Ishikawa (cell line): ENCODE results near the gene PCCA.

ENCODE experiments used
- CEBPB ChIP-seq: IDR thresholded peaks from 2 replicates; pipeline ENCODE4 v1.6.1; 2012
- CREB1 ChIP-seq: IDR thresholded peaks from 2 replicates; pipeline ENCODE4 v1.6.1; 2012; ENCODE audit warnings: low read depth
- EGR1 ChIP-seq: IDR thresholded peaks from 2 replicates; pipeline ENCODE4 v1.6.1; 2012
- EP300 ChIP-seq: IDR thresholded peaks from 2 replicates; pipeline ENCODE4 v1.6.1; 2012; ENCODE audit warnings: borderline replicate concordance
- FOXM1 ChIP-seq: IDR thresholded peaks from 2 replicates; pipeline ENCODE4 v1.6.1; 2012; ENCODE audit warnings: low read depth, borderline replicate concordance
- NFIC ChIP-seq: IDR thresholded peaks from 2 replicates; pipeline ENCODE4 v1.6.1; 2012
- RAD21 ChIP-seq: IDR thresholded peaks from 2 replicates; pipeline ENCODE4 v1.6.1; 2012; ENCODE audit warnings: low read depth
- TAF1 ChIP-seq: IDR thresholded peaks from 2 replicates; pipeline ENCODE4 v1.6.1; 2012; ENCODE audit warnings: low read depth, mild to moderate bottlenecking
- TCF12 ChIP-seq: IDR thresholded peaks from 2 replicates; pipeline ENCODE4 v1.6.1; 2012; ENCODE audit warnings: low read depth
- TEAD4 ChIP-seq: IDR thresholded peaks from 2 replicates; pipeline ENCODE4 v1.6.1; 2012
- YY1 ChIP-seq: IDR thresholded peaks from 2 replicates; pipeline ENCODE4 v1.6.1; 2012; ENCODE audit warnings: low read depth
- ZBTB7A ChIP-seq: IDR thresholded peaks from 2 replicates; pipeline ENCODE4 v1.6.1; 2012; ENCODE audit warnings: low read depth
- TF ChIP-seq, protein P1 (sequence below): IDR thresholded peaks from 2 replicates; pipeline ENCODE4 v1.6.1; 2012
- TF ChIP-seq, protein P2 (sequence below): IDR thresholded peaks from 2 replicates; pipeline ENCODE4 v1.6.1; 2012; ENCODE audit warnings: low read depth, mild to moderate bottlenecking
- TF ChIP-seq, protein P3 (sequence below): IDR thresholded peaks from 2 replicates; pipeline ENCODE4 v1.6.1; 2012

Gene PCCA

DNA sequence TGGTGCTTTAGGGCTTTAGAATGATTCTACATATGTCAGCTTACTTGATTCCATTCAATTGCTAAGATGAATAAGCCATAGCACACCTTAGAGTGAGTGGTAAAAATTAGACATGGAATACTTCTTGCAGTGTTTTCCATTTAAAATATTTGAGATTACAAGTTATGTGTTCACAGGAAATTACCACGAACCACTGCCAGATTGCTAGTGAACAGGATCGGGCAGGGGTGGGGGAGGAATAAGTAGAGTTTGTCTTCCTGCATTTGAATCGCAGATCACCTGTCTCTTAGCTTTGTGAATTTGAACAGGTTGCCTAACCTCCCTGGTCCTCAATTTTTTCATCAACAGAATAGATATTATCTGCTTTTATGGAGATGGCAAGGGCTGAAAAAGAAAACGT lies 375.1 kb downstream of the PCCA start:
- TF ChIP-seq TCF12, result no peak
- TF ChIP-seq CEBPB, result no peak
- no peak for TF ChIP-seq YY1
- TF ChIP-seq, protein P1, sequence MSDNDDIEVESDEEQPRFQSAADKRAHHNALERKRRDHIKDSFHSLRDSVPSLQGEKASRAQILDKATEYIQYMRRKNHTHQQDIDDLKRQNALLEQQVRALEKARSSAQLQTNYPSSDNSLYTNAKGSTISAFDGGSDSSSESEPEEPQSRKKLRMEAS, result no peak
- TF ChIP-seq RAD21, result no peak
- TF ChIP-seq, protein P2, sequence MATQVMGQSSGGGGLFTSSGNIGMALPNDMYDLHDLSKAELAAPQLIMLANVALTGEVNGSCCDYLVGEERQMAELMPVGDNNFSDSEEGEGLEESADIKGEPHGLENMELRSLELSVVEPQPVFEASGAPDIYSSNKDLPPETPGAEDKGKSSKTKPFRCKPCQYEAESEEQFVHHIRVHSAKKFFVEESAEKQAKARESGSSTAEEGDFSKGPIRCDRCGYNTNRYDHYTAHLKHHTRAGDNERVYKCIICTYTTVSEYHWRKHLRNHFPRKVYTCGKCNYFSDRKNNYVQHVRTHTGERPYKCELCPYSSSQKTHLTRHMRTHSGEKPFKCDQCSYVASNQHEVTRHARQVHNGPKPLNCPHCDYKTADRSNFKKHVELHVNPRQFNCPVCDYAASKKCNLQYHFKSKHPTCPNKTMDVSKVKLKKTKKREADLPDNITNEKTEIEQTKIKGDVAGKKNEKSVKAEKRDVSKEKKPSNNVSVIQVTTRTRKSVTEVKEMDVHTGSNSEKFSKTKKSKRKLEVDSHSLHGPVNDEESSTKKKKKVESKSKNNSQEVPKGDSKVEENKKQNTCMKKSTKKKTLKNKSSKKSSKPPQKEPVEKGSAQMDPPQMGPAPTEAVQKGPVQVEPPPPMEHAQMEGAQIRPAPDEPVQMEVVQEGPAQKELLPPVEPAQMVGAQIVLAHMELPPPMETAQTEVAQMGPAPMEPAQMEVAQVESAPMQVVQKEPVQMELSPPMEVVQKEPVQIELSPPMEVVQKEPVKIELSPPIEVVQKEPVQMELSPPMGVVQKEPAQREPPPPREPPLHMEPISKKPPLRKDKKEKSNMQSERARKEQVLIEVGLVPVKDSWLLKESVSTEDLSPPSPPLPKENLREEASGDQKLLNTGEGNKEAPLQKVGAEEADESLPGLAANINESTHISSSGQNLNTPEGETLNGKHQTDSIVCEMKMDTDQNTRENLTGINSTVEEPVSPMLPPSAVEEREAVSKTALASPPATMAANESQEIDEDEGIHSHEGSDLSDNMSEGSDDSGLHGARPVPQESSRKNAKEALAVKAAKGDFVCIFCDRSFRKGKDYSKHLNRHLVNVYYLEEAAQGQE, result no peak

DNA sequence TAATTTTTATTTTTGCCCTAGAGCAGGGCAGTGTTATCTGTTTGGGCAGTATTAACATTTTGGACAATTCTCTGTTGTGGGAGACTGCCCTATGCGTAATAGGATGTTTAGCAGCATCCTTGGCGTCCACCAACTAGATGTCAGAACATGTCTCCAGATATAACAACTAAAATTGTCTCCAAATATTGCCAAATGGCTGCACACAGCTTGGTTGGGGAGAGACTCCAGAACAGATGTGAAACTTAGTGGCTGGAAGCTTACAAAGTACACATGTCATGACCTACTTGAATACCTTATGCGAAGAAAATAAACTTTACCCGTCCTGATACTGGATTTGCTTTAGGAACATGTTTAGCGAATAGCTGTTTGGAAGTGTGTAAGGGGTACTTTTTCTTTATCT lies 376.7 kb downstream of the PCCA start:
- TF ChIP-seq EGR1 (no peak), YY1 (no peak), ZBTB7A (no peak), NFIC (no peak), TAF1 (no peak), CREB1 (no peak), TEAD4 (no peak), EP300 (no peak)
- TF ChIP-seq, protein P3, sequence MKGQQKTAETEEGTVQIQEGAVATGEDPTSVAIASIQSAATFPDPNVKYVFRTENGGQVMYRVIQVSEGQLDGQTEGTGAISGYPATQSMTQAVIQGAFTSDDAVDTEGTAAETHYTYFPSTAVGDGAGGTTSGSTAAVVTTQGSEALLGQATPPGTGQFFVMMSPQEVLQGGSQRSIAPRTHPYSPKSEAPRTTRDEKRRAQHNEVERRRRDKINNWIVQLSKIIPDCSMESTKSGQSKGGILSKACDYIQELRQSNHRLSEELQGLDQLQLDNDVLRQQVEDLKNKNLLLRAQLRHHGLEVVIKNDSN, result no peak
- TF ChIP-seq, protein P2, result no peak
- TF ChIP-seq, protein P1, result no peak

DNA sequence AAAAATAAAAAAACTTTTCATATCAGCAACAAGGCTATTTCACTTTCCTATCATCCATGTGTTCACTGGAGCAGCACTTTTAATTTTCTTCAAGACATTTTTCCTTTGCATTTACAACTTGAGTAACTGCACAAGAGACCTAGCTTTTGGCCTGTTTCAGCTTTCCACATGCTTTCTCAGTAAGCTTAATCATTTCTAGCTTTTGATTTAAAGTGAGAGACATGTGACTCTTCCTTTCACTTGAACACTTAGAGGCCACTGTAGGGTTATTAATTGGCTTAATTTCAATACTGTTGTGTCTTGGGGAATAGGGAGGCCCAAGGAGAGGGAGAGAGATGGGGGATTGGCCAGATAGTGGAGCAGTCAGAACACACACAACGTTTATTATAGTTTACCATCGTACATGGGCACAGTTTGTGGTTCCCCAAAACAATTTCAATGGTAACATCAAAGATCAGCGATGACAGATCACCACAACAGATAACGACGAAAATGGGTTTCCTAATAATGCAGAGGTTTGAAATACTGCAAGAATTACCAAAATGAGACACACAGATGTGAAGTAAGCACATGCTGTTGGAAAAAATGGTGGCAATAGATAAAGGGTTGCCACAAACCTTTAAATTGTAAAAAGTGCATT lies 382.1 kb downstream of the PCCA start:
- no peak for TF ChIP-seq FOXM1
- no peak for TF ChIP-seq CREB1
- TF ChIP-seq, protein P3, result no peak
- TF ChIP-seq, protein P1, result no peak
- no peak for TF ChIP-seq RAD21
- no peak for TF ChIP-seq YY1
- no peak for TF ChIP-seq TAF1
- no peak for TF ChIP-seq ZBTB7A
- no peak for TF ChIP-seq NFIC
- no peak for TF ChIP-seq CEBPB
- no peak for TF ChIP-seq TEAD4
- TF ChIP-seq TCF12, result no peak
- TF ChIP-seq EGR1, result no peak
- no peak for TF ChIP-seq EP300
- TF ChIP-seq, protein P2, result no peak

DNA sequence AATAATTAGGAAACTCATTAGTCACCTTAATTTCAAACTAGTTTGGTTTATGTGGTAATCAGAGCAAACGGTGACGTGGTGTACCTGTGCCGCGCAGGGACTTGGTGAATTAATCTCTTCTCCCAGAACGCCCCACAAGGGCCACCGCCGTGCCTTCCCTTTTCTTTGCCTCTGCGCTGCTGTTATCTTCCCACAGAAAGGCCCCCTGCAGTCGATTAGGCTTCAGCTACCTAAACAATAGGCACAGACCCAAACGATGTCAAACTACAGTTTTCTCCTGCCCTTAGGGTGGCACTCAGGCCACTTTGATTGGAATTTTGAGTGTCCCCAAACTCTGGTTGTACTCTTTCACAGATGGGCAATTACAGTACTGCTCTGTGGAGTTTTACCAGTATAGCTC lies 384.2 kb downstream of the PCCA start:
- TF ChIP-seq TCF12, result no peak
- TF ChIP-seq TAF1, result no peak
- TF ChIP-seq, protein P2, result no peak
- no peak for TF ChIP-seq NFIC
- TF ChIP-seq ZBTB7A, result no peak
- TF ChIP-seq EP300, result no peak
- TF ChIP-seq RAD21, result no peak
- TF ChIP-seq EGR1, result no peak
- TF ChIP-seq CEBPB, result no peak
- TF ChIP-seq YY1, result no peak
- TF ChIP-seq FOXM1, result no peak
- TF ChIP-seq, protein P3, result no peak
- TF ChIP-seq, protein P1, result no peak
